T-cell (primary cell): ENCODE data around the gene TMPRSS9. TPM values are rescaled to one million over a fixed set of nuclear protein-coding genes. Genes with fewer than 3 reads are reported as not detected.

Source experiments
- ATAC-seq, 4 experiments: fragments of 200-7000 bp in 3 of 4; fragments of 150-1000 bp in 1 of 4; cut with Tn5 transposase; replicated peaks in 1 of 4; 1 replicate in 3 of 4; 2 replicates in 1 of 4; pipeline ENCODE4 v1.10.0; 2021; ENCODE audit warnings: moderate library complexity in 3 of 4, mild to moderate bottlenecking in 2 of 4, moderate number of reproducible peaks in 1 of 4
- CTCF ChIA-PET, 2 donors: fragments of 300-600 bp; sonication (Branson Sonifier 250); formaldehyde crosslinking; loops; one replicate each; lab custom pipeline; 2022; ENCODE audit warnings: antibody characterized with exemption in 2 of 2; lab: Charles Lee
- POLR2A ChIA-PET, 2 donors: fragments of 300-600 bp; sonication (Branson Sonifier 250); formaldehyde crosslinking; loops; one replicate each; lab custom pipeline; 2022; ENCODE audit warnings: antibody characterized with exemption in 2 of 2; lab: Charles Lee
- DNase-seq, 35 experiments: peaks; one replicate each; pipeline versions ENCODE4 v3.0.0 to v3.0.0-alpha.2; 2013 to 2023
- H3K27ac ChIP-seq: one replicate; pipeline ENCODE4 v1.5.1; 2013; ENCODE audit warnings: low read length
- H3K27me3 ChIP-seq, 2 experiments: replicated peaks in 1 of 2; 1 replicate in 1 of 2; 2 replicates in 1 of 2; pipeline versions ENCODE4 v1.6.1 to v1.7.0; 2013; ENCODE audit warnings: low read length in 1 of 2, mixed read lengths in 1 of 2; ENCODE audit not compliant: control insufficient read depth in 2 of 2, insufficient read depth in 2 of 2; ENCODE audit errors: extremely low read depth in 1 of 2
- H3K36me3 ChIP-seq, 2 donors: 1 replicate in 1 of 2; 2 replicates in 1 of 2; pipeline versions ENCODE4 v1.6.1 to v1.7.0; 2013; ENCODE audit warnings: low read length in 1 of 2; ENCODE audit not compliant: control insufficient read depth in 2 of 2, insufficient read depth in 1 of 2; ENCODE audit errors: extremely low read depth in 1 of 2
- H3K4me1 ChIP-seq, 2 experiments: 1 replicate in 1 of 2; 2 replicates in 1 of 2; pipeline versions ENCODE4 v1.6.1 to v1.7.0; 2013; ENCODE audit warnings: low read length in 2 of 2, mixed read lengths in 1 of 2; ENCODE audit not compliant: insufficient read depth in 2 of 2, control insufficient read depth in 1 of 2; ENCODE audit errors: extremely low read depth in 1 of 2
- H3K4me3 ChIP-seq, 2 donors: 1 replicate in 1 of 2; 2 replicates in 1 of 2; pipeline versions ENCODE4 v1.5.1 to v1.7.0; 2013; ENCODE audit warnings: mild to moderate bottlenecking in 2 of 2, low read length in 1 of 2, moderate library complexity in 1 of 2; ENCODE audit not compliant: control insufficient read depth in 1 of 2; ENCODE audit errors: extremely low read depth in 1 of 2
- H3K9me3 ChIP-seq: 2 replicates; pipeline ENCODE4 v1.7.0; 2013
- H3K27ac Mint-ChIP-seq, 2 donors: one replicate each; pipeline ENCODE4 v1.8.0; 2020 to 2021; ENCODE audit warnings: mild to moderate bottlenecking in 2 of 2, mixed read lengths in 2 of 2
- H3K27me3 Mint-ChIP-seq, 2 donors: one replicate each; pipeline ENCODE4 v1.8.0; 2021 to 2022; ENCODE audit warnings: mixed read lengths in 2 of 2
- H3K36me3 Mint-ChIP-seq: one replicate; pipeline ENCODE4 v1.8.0; 2021; ENCODE audit warnings: mixed read lengths
- H3K4me1 Mint-ChIP-seq, 3 donors: one replicate each; pipeline ENCODE4 v1.8.0; 2020 to 2022; ENCODE audit warnings: mixed read lengths in 3 of 3, mild to moderate bottlenecking in 1 of 3
- H3K4me3 Mint-ChIP-seq, 3 donors: one replicate each; pipeline ENCODE4 v1.8.0; 2020 to 2022; ENCODE audit warnings: mild to moderate bottlenecking in 3 of 3, mixed read lengths in 3 of 3, moderate library complexity in 3 of 3
- H3K9me3 Mint-ChIP-seq, 3 donors: one replicate each; pipeline ENCODE4 v1.8.0; 2020 to 2022; ENCODE audit warnings: mixed read lengths in 3 of 3
- WGBS: methylation state at CpG from one replicate; pipeline ENCODE4 v1.1.5; 2013; ENCODE audit warnings: missing lambda C conversion rate; ENCODE audit not compliant: insufficient coverage; 5-methylcytosine and 5-hydroxymethylcytosine counted together
- total RNA-seq, 35 experiments: library from RNA in 6 of 35; stranded (reverse) in 6 of 35; fragments of 120-200 nt in 1 of 35; gene quantifications; one replicate each; pipeline versions ENCODE4 v1.2.1 to v1.2.4 and lab custom pipeline; 2013 to 2026

Gene TMPRSS9
- total RNA-seq, 5 donors from 2014 or later (not counting 1 experiment from before 2014, with no cell fraction given): not detected

GRCh38 chr19:2381148-2381820, 21.2 kb downstream of the TMPRSS9 start:
- peaks cover 4 to 5% of the 10 kb centered on the region in 2 donors for H3K27me3 Mint-ChIP-seq
- ChIA-PET POLR2A (no interaction called here), CTCF (no interaction called here)
- H3K27me3 ChIP-seq: peaks cover 0 to 34% of the 10 kb centered on the region in 2 experiments
- no peak overlapping the region for H3K4me3 Mint-ChIP-seq
- H3K9me3 Mint-ChIP-seq: peaks cover 0 to 14% (median 4%) of the 10 kb centered on the region in 3 donors
- no peak overlapping the region for H3K27ac ChIP-seq
- ATAC-seq (no peak), DNase-seq (no peak)
- no peaks in the 10 kb centered on the region for H3K4me1 ChIP-seq
- H3K36me3 Mint-ChIP-seq: no peaks in the 10 kb centered on the region
- no peaks in the 10 kb centered on the region for H3K36me3 ChIP-seq
- no peak overlapping the region for H3K27ac Mint-ChIP-seq
- WGBS: 86% methylated on average over 9 of the region's 18 CpGs
- H3K9me3 ChIP-seq: no peaks in the 10 kb centered on the region
- no peak overlapping the region for H3K4me3 ChIP-seq
- H3K4me1 Mint-ChIP-seq: peaks cover 0 to 11% (median 0%) of the 10 kb centered on the region in 3 donors

GRCh38 chr19:2382530-2383222, 22.6 kb downstream of the TMPRSS9 start:
- Histone ChIP-seq H3K36me3 (no peaks in the 10 kb centered on the region), H3K27me3 (peaks cover 0 to 34% of the 10 kb centered on the region in 2 experiments), H3K9me3 (no peaks in the 10 kb centered on the region), H3K27ac (no peak overlapping the region), H3K4me3 (no peak overlapping the region), H3K4me1 (no peaks in the 10 kb centered on the region)
- Mint-ChIP-seq H3K36me3 (no peaks in the 10 kb centered on the region), H3K27me3 (peaks cover 4 to 5% of the 10 kb centered on the region in 2 donors), H3K27ac (no peak overlapping the region), H3K4me3 (no peak overlapping the region), H3K9me3 (peaks cover 0 to 14% (median 4%) of the 10 kb centered on the region in 3 donors), H3K4me1 (peaks cover 0 to 8% (median 0%) of the 10 kb centered on the region in 3 donors)
- no peak for ATAC-seq
- ChIA-PET CTCF (no interaction called here), POLR2A (no interaction called here)
- 84% methylated on average over 6 of the region's 13 CpGs for WGBS
- DNase-seq: no peak

- H3K4me3 Mint-ChIP-seq: no peak overlapping the region
- no peak overlapping the region for H3K27ac Mint-ChIP-seq
- 50% methylated on average over 20 of the region's 37 CpGs for WGBS
- no peaks in the 10 kb centered on the region for H3K4me1 Mint-ChIP-seq
- peak in 3 of 35 experiments; percentile 3 to 18 (median 12) for DNase-seq
- CTCF ChIA-PET: interaction anchor here (0.6 to 0.7 kb wide), 2 partner anchors 41 to 229 kb away, joined by 3 read pairs; no protein-coding TSS in a partner anchor
- Histone ChIP-seq H3K9me3 (no peaks in the 10 kb centered on the region), H3K27ac (no peak overlapping the region), H3K36me3 (no peaks in the 10 kb centered on the region), H3K27me3 (peaks cover 0 to 35% of the 10 kb centered on the region in 2 experiments), H3K4me1 (no peaks in the 10 kb centered on the region), H3K4me3 (no peak overlapping the region)
- peaks cover 4 to 5% of the 10 kb centered on the region in 2 donors for H3K27me3 Mint-ChIP-seq
- no peaks in the 10 kb centered on the region for H3K36me3 Mint-ChIP-seq
- POLR2A ChIA-PET: no interaction called here
- ATAC-seq: no peak
- H3K9me3 Mint-ChIP-seq: peaks cover 0 to 5% (median 4%) of the 10 kb centered on the region in 3 donors
Observed at GRCh38 chr19:2385053-2385721, 25.1 kb downstream of the TMPRSS9 start.

- POLR2A ChIA-PET: no interaction called here
- Mint-ChIP-seq H3K27ac (no peak overlapping the region), H3K4me1 (peaks cover 2 to 6% (median 3%) of the 10 kb centered on the region in 3 donors)
Observed at GRCh38 chr19:2387367-2388288, 27.6 kb downstream of the TMPRSS9 start.

GRCh38 chr19:2389594-2389993, 29.5 kb downstream of the TMPRSS9 start:
- no peak for DNase-seq
- Histone ChIP-seq H3K4me3 (no peak overlapping the region), H3K27me3 (peaks cover 0 to 23% of the 10 kb centered on the region in 2 experiments), H3K9me3 (no peaks in the 10 kb centered on the region), H3K4me1 (peaks cover 0 to 8% of the 10 kb centered on the region in 2 experiments), H3K36me3 (no peaks in the 10 kb centered on the region), H3K27ac (no peak overlapping the region)
- no peaks in the 10 kb centered on the region for H3K9me3 Mint-ChIP-seq
- WGBS: 88% methylated on average over 19 of the region's 21 CpGs
- no peaks in the 10 kb centered on the region for H3K36me3 Mint-ChIP-seq
- H3K27ac Mint-ChIP-seq: no peak overlapping the region
- peaks cover 2 to 6% (median 3%) of the 10 kb centered on the region in 3 donors for H3K4me1 Mint-ChIP-seq
- no peak overlapping the region for H3K4me3 Mint-ChIP-seq
- CTCF ChIA-PET: no interaction called here
- ATAC-seq: no peak
- H3K27me3 Mint-ChIP-seq: peaks cover 0 to 7% of the 10 kb centered on the region in 2 donors
- POLR2A ChIA-PET: interaction anchor here in 1 of 2 donors (0.6 kb wide), 1 partner anchor 152 kb away, joined by 9 read pairs; no protein-coding TSS in a partner anchor

More at GRCh38 chr19:2387367-2388288, 27.6 kb downstream of the TMPRSS9 start:
- Mint-ChIP-seq H3K36me3 (no peaks in the 10 kb centered on the region), H3K4me3 (no peak overlapping the region), H3K27me3 (peaks cover 0 to 5% of the 10 kb centered on the region in 2 donors), H3K9me3 (no peaks in the 10 kb centered on the region)
- 78% methylated on average over 12 of the region's 20 CpGs for WGBS
- no peak for ATAC-seq
- Histone ChIP-seq H3K4me3 (no peak overlapping the region), H3K27me3 (peaks cover 0 to 34% of the 10 kb centered on the region in 2 experiments), H3K36me3 (no peaks in the 10 kb centered on the region), H3K27ac (no peak overlapping the region), H3K4me1 (peaks cover 0 to 3% of the 10 kb centered on the region in 2 experiments), H3K9me3 (no peaks in the 10 kb centered on the region)
- CTCF ChIA-PET: no interaction called here
- DNase-seq: no peak
